ENCODE measurements around the gene NOC4L. TPM values are rescaled to one million over a fixed set of nuclear protein-coding genes. Genes with fewer than 3 reads are reported as not detected.

NOC4L gene
- total and polyA plus RNA-seq, 2 experiments from 2014 or later = 42.4 to 54.7 TPM

GRCh38 chr12:132132609-132133430 is 11.4 kb upstream of the NOC4L start:
- DNase-seq (ENCODE audit: low spot score) (no peak), ATAC-seq (peak; percentile 38)
- peaks cover 53% of the 10 kb centered on the region for H3K36me3 Mint-ChIP-seq (ENCODE audit: low read depth)
- no peaks in the 10 kb centered on the region; the same call in 2 of the 3 replicates for H3K4me1 Mint-ChIP-seq
- H3K27me3 Mint-ChIP-seq (ENCODE audit: insufficient read depth, low read depth, poor library complexity) = peaks cover 41% of the 10 kb centered on the region
- Histone ChIP-seq H3K4me3 (no peak overlapping the region), H3K79me2 (replicated peaks; ENCODE audit: insufficient read depth) (no peaks in the 10 kb centered on the region), H3F3A (replicated peaks; ENCODE audit: low read depth) (0 out of 2 replicates have a peak, but pooled peaks cover 6% of the 10 kb centered on the region), H3K4me1 (ENCODE audit: insufficient read depth) (no peaks in the 10 kb centered on the region), H3K27ac (ENCODE audit: low read depth) (no peak overlapping the region), H3K36me3 (ENCODE audit: insufficient read depth) (peaks cover 13% of the 10 kb centered on the region; the same call in 1 of the 2 replicates), H3K9me2 (ENCODE audit: insufficient read depth) (no peaks in the 10 kb centered on the region), H4K20me1 (replicated peaks; ENCODE audit: insufficient read depth) (no peaks in the 10 kb centered on the region; the same call in 1 of the 2 replicates), H3K4me2 (no peak overlapping the region), H3K27me3 (ENCODE audit: insufficient read depth) (no peaks in the 10 kb centered on the region), H2AFZ (no peak overlapping the region)
- H3K27ac Mint-ChIP-seq = no peak overlapping the region
- H3K9me3 Mint-ChIP-seq = peaks cover 55% of the 10 kb centered on the region
- no peak for TF ChIP-seq STAT1 (IDR thresholded peaks at IDR 0.05; ENCODE audit: unreplicated experiment)
- no peak for TF ChIP-seq EZH2 (IDR thresholded peaks at IDR 0.05; ENCODE audit: low read depth, unreplicated experiment)
- no peak for TF ChIP-seq ZNF462 (CRISPR knock-in tag; IDR thresholded peaks at IDR 0.05)
- TF ChIP-seq CREB1 (CRISPR knock-in tag; IDR thresholded peaks at IDR 0.05; ENCODE audit: low read depth) = no peak
- TF ChIP-seq ETS1 (IDR thresholded peaks at IDR 0.05) = no peak
- no peak for TF ChIP-seq NANOG (IDR thresholded peaks at IDR 0.05; ENCODE audit: borderline replicate concordance)
- no peak for TF ChIP-seq REST (IDR thresholded peaks at IDR 0.05; ENCODE audit: unreplicated experiment)
- TF ChIP-seq CTCF (conservative IDR thresholded peaks at IDR 0.05; ENCODE audit: low read depth in 2 of 2) = no peak
- TF ChIP-seq ZNF331 (CRISPR knock-in tag; IDR thresholded peaks at IDR 0.05; ENCODE audit: low read depth) = no peak
- no peak for TF ChIP-seq JUNB (IDR thresholded peaks at IDR 0.05; ENCODE audit: unreplicated experiment)
- TF ChIP-seq ZNF114 (CRISPR knock-in tag; IDR thresholded peaks at IDR 0.05) = no peak
- TF ChIP-seq POLR2AphosphoS5 (IDR thresholded peaks at IDR 0.05; ENCODE audit: low read depth) = no peak
- TF ChIP-seq EZH2phosphoT487 (IDR thresholded peaks at IDR 0.05; ENCODE audit: unreplicated experiment) = no peak
- H3K4me3 Mint-ChIP-seq = no peak overlapping the region

All from GM23338 (cell line).